K562 treated with DMSO at 1 percent for 4 hours (cell line): Measurements from ENCODE around the gene HEPN1. TPM values are rescaled to one million over a fixed set of nuclear protein-coding genes. Genes with fewer than 3 reads are reported as not detected.

ENCODE experiments used
- total RNA-seq: library from RNA; unstranded; fragments of 300-600 nt; gene quantifications from 2 replicates; pipeline ENCODE4 v1.2.3, GENCODE V29; 2022; ENCODE audit not compliant: insufficient read depth

The HEPN1 gene
- not detected in 2 replicates for total RNA-seq

GRCh38 chr11:124918950-124919349 is at the start of gene HEPN1:
Gene HEPN1 (plus strand): TSS chr11:124919250.

GRCh38 chr11:124897674-124898262 is 21.3 kb upstream of the HEPN1 start, which contains the start of gene ROBO4:
Gene ROBO4 (minus strand): TSS chr11:124897865. CDS start chr11:124897795, 70 bp downstream.

GRCh38 chr11:124935548-124936514 is 16.8 kb downstream of the HEPN1 start, which contains the start of gene HEPACAM:
Gene HEPACAM (minus strand): TSS chr11:124936047. CDS start chr11:124936006, 41 bp downstream.

GRCh38 chr11:124953753-124954589 is 34.9 kb downstream of the HEPN1 start, which contains the start of gene CCDC15:
Gene CCDC15 (plus strand): TSS chr11:124954202. CDS start chr11:124954733, 531 bp downstream.

Other genes starting within 250 kb of the HEPN1 start
- gene SIAE, start 245.5 kb upstream of the HEPN1 start, total RNA-seq: 1.1 and 2.1 TPM in 2 replicates
- gene SPA17, start 245.3 kb upstream of the HEPN1 start, total RNA-seq: 7.8 and 10.6 TPM in 2 replicates
- 5.4 and 8.4 TPM in 2 replicates for gene NRGN, start 179.3 kb upstream of the HEPN1 start, total RNA-seq
- gene VSIG2, start 167.0 kb upstream of the HEPN1 start, total RNA-seq: not detected in 2 replicates
- 1.4 and 1.9 TPM in 2 replicates for gene ESAM, start 157.0 kb upstream of the HEPN1 start, total RNA-seq
- gene MSANTD2, start 118.8 kb upstream of the HEPN1 start, total RNA-seq: 2.8 and 4.4 TPM in 2 replicates
- gene ROBO3, start 53.8 kb upstream of the HEPN1 start, total RNA-seq: 0.88 TPM in 1 of 2 replicates, not detected in the other
- not detected in 2 replicates for gene ROBO4, start 21.4 kb upstream of the HEPN1 start, total RNA-seq
- not detected in 2 replicates for gene HEPACAM, start 16.8 kb downstream of the HEPN1 start, total RNA-seq
- 1.3 and 2.2 TPM in 2 replicates for gene CCDC15, start 35.0 kb downstream of the HEPN1 start, total RNA-seq
- 2.4 and 3.0 TPM in 2 replicates for gene SLC37A2, start 144.1 kb downstream of the HEPN1 start, total RNA-seq
- 10.6 and 11.4 TPM in 2 replicates for gene TMEM218, start 192.4 kb downstream of the HEPN1 start, total RNA-seq
- gene PKNOX2, start 245.5 kb downstream of the HEPN1 start, total RNA-seq: not detected in 2 replicates